GM18505 (cell line): ENCODE results near the gene DBNDD1.
"Not testable (repeated sequence)": the region's sequence is repeated elsewhere in the genome, so short reads cannot be mapped to it uniquely, and the experiment has no call there.

Experiments
- ATAC-seq: cut with Tn5 transposase; IDR thresholded peaks from one replicate; pipeline ENCODE4 v1.9.1; 2021; ENCODE audit not compliant: unreplicated experiment
- POLR2A ChIP-seq: IDR thresholded peaks from 4 replicates; pipeline ENCODE4 v1.6.1; 2011; ENCODE audit warnings: borderline replicate concordance; ENCODE audit not compliant: insufficient read depth, insufficient read length; ENCODE audit errors: extremely low read depth

The DBNDD1 gene, protein sequence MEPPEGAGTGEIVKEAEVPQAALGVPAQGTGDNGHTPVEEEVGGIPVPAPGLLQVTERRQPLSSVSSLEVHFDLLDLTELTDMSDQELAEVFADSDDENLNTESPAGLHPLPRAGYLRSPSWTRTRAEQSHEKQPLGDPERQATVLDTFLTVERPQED

DNA sequence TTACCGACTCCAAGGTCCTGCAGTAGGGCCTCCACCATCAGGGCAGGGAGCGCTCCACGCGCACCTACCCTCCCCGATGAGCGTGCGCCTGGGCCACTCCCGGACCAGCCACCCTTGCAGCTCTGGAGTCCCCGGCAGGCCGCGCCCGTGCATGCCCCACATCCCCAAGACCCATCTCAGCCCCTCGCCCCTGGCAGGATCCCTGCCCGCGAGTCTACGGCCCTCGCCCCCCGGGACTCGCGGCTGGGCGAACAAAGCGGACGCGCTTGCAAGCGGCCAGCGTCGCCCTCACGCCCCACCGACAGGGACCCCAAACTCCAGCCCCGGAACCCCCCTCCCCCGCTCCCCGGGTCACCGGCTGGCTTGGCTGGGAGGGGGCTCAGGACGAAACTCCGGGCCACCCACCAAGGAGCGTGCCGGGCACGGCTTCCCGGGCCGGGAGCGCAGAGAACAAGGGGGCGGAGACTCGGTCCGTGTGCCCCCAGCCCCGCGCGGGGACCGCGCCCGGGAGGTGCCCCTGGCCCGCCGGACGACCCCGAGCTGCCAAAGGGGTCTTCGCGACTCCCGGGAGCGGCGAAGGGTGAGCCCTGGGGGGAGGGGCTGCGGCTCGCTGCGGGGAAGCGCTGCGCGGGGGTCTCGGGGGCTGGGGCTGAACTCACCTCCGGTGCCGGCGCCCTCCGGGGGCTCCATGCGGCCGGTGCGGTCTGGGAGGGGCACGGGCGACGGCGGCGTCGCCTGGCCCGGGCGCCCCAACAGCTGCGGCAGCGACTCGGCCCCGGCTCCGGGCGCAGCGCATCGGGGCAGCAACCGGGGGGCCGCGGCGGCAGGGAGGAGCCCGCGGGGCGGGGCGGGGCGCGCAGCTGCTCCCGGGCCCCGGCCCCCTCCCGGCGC is at the start of gene DBNDD1:
DBNDD1 (minus strand) TSS at position 805 of the 891 bp plus-strand sequence; CDS start at position 690, 115 bp downstream.
- no peak for ATAC-seq

DNA sequence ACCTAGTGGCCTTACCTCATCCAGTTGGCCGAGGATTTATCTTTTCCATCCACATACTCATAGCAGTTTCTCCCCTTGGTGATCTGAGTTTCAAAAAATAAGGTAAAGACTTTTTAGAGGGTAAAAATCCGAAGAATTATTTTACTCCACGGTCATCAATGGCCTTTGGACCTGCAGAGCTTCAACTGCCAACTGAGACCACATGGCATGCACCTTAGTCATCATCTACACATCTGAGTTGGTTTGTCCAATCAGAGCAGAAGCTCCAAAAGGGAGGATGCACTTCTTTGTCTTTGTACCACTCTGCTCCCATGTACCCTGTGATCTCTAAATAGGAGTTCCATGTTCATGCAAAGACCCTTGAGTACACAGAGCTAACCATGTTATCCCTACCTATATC is 42.2 kb upstream of the DBNDD1 start:
- ATAC-seq = no peak
- TF ChIP-seq POLR2A = no peak

More for the DNA sequence above, at the start of gene DBNDD1:
- no peak for TF ChIP-seq POLR2A

DNA sequence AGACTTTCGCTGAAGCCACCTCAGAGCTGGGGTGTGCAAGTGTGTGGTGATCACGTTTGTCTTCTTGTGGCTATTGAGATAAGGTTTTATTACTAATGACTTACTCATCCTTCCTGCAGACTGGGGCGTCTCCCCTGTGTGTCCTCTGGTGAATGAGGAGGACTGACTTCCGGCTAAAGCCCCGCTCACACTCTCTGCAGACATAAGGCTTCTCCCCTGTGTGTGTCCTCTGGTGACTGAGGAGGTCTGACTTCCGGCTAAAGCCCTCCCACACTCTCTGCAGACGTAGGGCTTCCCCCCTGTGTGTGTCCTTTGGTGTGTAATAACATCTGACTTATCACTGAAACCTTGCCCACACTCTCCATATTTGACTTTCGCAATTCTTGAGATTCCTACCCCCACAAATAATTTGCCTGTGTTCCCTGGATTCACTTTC is 38.5 kb upstream of the DBNDD1 start:
- TF ChIP-seq POLR2A = no peak
- no peak for ATAC-seq

DNA sequence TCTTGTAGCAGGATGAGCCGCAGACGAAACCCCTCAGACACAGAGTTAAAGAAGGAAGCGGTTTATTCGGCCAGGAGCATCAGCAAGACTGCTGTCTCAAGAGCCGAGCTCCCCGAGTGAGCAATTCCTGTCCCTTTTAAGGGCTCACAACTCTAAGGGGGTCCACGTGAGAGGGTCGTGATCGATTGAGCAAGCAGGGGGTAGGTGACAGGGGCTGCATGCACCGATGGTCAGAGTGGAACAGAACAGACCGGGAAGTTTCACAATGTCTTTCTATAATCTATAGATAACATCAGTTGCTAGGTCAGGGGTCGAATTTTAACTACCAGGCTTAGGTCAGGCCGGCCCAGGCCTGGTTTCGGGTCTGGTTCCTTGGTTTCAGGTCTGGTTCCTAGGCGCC is 37.3 kb upstream of the DBNDD1 start:
- ATAC-seq = not testable (repeated sequence)

DNA sequence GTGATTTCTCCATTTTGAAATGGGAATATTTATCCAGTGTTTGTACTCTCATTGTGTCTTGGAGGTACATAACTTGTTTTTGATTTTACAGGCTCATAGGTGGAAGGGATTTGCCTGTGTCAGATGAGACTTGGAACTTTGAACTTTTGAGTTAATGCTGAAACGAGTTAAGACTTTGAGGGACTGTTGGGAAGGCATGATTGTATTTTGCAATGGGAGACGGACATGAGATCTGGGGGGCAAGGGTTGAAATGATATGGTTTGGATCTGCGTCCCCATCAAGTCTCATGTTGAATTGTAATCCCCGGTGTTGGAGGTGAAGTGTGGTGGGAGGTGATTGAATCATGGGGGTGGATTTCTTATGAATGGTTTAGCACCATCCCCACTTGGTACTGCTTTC is 36.1 kb upstream of the DBNDD1 start:
- no peak for TF ChIP-seq POLR2A
- no peak for ATAC-seq

DNA sequence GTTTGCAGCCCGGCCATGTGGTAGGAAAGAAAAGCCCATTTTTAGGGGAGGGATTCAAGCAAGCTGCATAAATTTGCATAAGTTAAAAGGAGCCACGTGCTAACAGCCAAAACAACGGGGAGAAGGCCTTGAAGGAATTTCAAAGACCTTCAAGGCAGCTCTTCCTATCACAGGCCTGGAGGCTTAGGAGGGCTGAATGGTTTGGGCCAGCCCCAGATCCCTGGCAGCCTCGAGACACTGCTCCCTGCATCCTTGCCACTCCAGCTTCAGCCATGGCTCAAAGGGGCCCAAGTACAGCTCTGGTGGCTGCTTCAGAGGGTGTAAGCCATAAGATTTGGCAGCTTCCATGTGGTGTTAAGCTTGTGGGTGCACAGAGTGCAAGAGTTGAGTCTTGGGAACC is 35.3 kb upstream of the DBNDD1 start:
- ATAC-seq = no peak
- TF ChIP-seq POLR2A = no peak

DNA sequence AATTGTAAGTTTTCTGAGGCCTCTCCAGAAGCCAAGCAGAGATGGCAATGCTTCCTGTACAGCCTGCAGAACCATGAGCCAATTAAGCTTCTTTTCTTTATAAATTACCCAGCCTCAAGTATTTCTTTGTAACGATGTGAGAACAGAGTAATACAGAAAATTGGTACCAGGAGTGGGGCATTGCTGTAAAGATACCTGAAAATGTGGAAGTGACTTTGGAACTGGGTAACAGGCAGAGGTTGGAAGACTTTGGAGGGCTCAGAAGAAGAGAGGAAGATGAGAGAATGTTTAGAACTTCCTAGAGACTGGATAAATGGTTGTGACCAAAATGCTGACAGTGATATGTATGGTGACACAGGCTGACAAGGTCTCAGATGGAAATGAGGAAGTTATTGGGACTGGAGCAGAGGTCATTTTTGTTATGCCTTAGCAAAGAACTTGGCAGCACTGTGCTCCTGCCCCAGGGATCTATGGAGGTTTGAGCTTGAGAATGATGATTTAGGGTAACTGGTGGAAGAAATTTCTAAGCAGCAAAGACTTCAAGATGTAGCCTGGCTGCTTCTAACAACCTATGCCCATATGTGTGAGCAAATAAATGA is 34.7 kb upstream of the DBNDD1 start:
- no peak for TF ChIP-seq POLR2A

DNA sequence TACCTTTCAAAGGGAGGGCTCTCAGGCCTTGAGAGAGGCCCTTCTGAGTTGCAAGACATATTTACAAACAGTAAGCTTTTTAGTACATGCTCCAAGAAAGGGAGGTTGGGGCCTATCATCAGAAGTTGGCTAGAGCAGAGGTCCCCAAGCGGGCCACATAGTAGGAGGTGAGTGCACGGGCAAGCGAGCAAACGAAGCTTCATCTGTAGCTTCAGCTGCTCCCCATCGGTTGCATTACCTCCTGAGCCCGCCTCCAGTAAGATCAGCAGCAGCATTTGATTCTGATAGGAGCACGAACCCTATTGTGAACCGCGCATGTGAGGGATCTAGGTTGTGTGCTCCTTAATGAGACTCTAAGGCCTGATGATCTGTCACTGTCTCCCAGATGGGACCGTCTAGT is 31.7 kb upstream of the DBNDD1 start:
- ATAC-seq = no peak
- no peak for TF ChIP-seq POLR2A

More for the DNA sequence above, 34.7 kb upstream of the DBNDD1 start:
- ATAC-seq = no peak

DNA sequence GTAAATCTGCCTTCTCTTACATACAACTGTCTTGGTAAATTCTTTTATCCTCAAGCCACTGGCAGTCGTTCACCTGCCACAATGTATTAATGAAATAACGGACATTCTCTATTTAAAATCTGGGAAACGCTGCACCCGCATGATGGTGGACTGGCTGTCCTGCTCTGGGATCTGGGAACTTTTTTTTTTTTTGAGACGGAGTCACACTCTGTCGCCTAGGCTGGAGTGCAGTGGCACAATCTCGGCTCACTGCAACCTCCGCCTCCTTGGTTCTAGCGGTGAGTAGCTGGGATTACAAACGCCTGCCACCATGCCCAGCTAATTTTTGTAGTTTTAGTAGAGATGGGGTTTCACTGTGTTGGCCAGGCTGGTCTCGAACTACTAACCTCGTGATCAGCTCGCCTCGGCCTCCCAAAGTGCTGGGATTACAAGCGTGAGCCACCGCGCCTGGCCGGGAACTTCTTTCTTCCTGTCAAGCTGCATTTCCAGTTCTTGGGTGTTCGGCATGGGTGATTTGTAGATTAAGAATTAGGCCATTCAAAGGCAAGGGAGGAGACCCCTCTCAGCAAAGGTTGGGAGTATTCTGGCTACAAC is 29.6 kb upstream of the DBNDD1 start:
- no peak for TF ChIP-seq POLR2A
- no peak for ATAC-seq

DNA sequence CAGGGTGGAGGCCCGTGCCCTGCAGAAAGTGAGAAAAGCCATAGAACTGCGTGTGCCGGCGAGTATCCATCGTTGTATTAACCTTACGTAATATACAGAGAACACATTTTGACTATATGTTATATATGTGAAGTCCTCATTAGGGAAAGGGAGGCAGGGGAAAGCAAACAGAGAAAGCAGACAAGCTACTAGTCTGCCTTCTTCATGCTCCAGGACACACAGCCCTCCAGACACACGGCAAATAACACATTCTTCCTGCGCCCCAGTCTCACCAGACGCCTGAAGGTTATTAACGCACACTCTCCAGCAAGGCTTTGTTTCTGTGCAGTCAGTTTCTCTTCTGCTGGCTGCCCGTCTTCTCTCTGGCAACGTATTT is 29.1 kb upstream of the DBNDD1 start:
- no peak for ATAC-seq
- TF ChIP-seq POLR2A = no peak

DNA sequence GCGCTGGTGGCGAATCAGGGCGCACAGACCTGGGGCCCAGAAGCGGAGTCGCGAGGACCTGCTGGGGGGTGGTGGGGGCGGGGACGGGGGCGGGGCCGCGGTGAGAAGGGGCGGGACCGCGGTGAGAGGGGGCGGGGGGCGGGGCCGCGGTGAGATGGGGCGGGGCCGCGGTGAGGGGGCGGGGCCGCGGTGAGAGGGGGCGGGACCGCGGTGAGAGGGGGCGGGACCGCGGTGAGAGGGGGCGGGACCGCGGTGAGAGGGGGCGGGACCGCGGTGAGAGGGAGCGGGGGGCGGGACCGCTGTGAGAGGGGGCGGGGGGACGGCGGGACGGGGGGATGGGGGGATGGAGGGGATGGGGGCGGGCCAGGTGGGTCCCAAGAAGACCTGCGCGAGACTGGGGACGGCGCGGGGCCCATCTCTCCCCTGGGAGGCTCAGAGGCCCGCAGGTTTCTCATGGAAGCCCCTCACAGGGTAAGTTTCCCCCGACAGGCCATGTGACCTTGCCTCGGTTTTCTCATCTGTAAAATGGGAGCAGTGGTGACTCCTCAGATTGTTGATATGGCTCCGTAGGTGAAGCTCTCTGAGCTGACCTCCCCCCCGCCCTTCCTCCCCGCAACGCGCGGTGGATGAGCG is 28.6 kb upstream of the DBNDD1 start:
- ATAC-seq = no peak
- no peak for TF ChIP-seq POLR2A

DNA sequence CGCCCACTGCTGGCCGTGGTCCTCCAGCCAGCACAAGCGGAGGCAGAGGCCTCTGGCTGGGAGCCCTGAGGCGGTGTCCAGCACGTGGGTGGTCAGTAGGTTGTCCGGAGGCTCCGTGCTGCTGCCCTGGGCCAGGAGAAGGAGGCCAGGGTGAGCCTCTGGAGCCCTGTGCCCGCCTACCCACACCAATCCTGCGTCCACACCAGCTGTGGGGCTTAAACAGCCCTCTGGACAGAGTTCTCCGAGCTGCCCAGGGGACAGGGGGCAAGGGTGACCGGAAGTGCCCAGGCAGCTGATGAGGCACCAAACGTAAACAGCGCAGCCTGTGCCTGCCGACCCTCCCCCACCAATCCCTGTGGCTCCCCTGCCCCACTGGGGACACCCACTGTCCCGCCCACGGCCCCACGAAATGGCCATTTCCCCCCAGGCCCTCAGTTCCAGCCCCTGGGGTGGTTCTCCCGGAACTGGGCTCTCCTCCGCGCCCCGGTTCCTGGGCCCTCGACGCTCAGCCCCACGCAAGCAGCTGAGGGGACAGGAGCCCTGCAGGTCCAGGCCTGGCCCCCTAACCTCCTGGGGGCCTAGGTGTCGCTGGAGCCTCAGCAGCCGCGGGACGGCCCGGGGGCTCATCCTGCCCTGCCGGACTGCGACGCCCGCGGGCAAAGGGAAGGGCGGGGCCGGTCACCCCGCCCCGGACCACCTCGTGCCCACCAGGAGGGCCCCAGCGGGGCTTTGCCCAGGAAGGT is 27.9 kb upstream of the DBNDD1 start:
- no peak for ATAC-seq

More for the DNA sequence above, 27.9 kb upstream of the DBNDD1 start:
- no peak for TF ChIP-seq POLR2A
